ENCODE measurements around the gene SEPHS2.

SEPHS2 gene

GRCh38 chr16:30401768-30402425 lies 43.8 kb downstream of the SEPHS2 start:
- DNase-seq (ENCODE audit: low read depth, low spot score), result no peak
- no peak for TF ChIP-seq CTCF (IDR thresholded peaks at IDR 0.05; ENCODE audit: insufficient read depth, low read length, missing control alignments)
- ChIA-PET CTCF (interaction anchor here (1.6 kb wide), 1 partner anchor 9 kb away, joined by 3 read pairs; no protein-coding TSS in a partner anchor), POLR2A (no interaction called here)
- no peak overlapping the region for H3K4me3 ChIP-seq (ENCODE audit: low read depth, low read length)

GRCh38 chr16:30399435-30400186 lies 46.1 kb downstream of the SEPHS2 start:
- no peak for DNase-seq (ENCODE audit: low read depth, low spot score)
- no peak for TF ChIP-seq CTCF (IDR thresholded peaks at IDR 0.05; ENCODE audit: insufficient read depth, low read length, missing control alignments)
- peak overlapping the region; percentile 64 for H3K4me3 ChIP-seq (ENCODE audit: low read depth, low read length)
- POLR2A ChIA-PET, result interaction anchor here (0.7 kb wide), 1 partner anchor 29 kb away, joined by 4 read pairs; no protein-coding TSS in a partner anchor
- CTCF ChIA-PET, result interaction anchor here (0.6 to 4.4 kb wide), 3 partner anchors 10 to 45 kb away, joined by 3 to 40 read pairs (median 3); partner anchors contain the start of genes CD2BP2 and ZNF771

DNA sequence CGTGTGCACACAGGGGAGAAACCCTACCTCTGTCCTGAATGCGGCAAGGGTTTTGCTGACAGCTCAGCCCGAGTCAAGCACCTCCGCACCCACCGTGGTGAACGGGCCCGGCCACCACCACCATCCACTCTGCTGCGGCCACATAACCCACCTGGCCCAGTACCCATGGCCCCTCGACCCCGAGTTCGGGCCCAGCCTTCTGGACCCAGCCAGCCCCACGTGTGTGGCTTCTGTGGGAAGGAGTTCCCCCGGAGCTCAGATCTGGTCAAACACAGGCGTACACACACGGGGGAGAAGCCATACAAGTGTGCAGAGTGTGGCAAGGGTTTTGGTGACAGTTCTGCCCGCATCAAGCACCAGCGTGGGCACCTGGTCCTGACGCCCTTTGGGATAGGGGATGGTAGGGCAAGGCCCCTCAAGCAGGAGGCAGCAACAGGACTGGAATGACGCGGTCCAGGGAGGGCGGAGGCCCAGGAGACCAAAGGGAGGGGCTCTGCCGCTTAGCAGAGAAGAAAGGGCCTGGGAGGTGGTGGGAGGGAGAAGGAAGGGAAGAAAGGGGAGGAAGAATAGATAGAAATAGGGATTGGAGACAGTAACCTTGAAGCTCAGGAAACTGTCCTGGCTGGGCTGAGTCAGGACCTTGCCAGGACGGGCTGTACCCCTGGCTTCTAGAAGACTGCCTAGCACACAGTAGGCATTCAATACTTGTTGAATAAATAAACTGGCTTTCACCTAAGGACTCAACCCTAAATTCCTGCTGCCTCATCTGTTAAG lies 46.8 kb downstream of the SEPHS2 start:
- CTCF ChIA-PET, result interaction anchor here (0.9 to 4.4 kb wide), 4 partner anchors 8 to 44 kb away, joined by 3 to 40 read pairs (median 4); partner anchors contain the start of genes CD2BP2, DCTPP1 and ZNF771
- no peak for DNase-seq (ENCODE audit: low read depth, low spot score)
- no peak overlapping the region for H3K4me3 ChIP-seq (ENCODE audit: low read depth, low read length)
- POLR2A ChIA-PET, result no interaction called here
- no peak for TF ChIP-seq CTCF (IDR thresholded peaks at IDR 0.05; ENCODE audit: insufficient read depth, low read length, missing control alignments)

DNA sequence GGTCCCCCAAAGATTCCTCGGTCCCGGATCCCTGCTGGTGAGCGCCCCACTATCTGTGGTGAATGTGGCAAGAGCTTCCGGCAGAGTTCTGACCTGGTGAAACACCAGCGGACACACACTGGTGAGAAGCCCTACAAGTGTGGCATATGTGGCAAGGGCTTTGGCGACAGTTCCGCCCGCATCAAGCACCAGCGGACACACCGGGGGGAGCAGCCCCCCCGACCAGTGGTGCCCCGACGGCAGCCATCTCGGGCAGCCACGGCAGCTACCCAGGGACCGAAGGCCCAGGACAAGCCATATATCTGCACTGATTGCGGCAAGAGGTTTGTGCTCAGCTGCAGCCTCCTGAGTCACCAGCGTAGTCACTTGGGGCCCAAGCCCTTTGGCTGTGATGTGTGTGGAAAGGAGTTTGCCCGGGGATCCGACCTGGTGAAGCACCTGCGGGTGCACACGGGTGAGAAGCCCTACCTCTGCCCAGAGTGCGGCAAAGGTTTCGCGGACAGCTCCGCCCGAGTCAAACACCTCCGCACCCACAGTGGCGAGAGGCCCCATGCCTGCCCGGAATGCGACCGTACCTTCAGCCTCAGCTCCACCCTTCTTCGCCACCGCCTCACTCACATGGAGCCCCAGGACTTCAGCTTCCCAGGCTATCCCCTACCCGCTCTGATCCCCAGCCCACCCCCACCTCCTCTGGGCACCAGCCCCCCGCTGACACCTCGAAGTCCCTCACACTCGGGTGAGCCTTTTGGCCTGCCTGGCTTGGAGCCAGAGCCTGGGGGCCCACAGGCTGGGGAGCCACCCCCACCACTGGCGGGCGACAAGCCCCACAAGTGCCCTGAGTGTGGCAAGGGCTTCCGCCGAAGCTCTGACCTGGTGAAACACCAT lies 47.7 kb downstream of the SEPHS2 start:
- POLR2A ChIA-PET, result interaction anchor here (3.3 kb wide), 1 partner anchor 9 kb away, joined by 11 read pairs; the partner anchor contains the start of gene ZNF771
- H3K4me3 ChIP-seq (ENCODE audit: low read depth, low read length), result no peak overlapping the region

More for the DNA sequence above, 47.7 kb downstream of the SEPHS2 start:
- CTCF ChIA-PET, result interaction anchor here (1.0 to 4.4 kb wide), 3 partner anchors 9 to 32 kb away, joined by 3 to 40 read pairs (median 6); partner anchors contain the start of genes DCTPP1 and ZNF771
- no peak for DNase-seq (ENCODE audit: low read depth, low spot score)
- no peak for TF ChIP-seq CTCF (IDR thresholded peaks at IDR 0.05; ENCODE audit: insufficient read depth, low read length, missing control alignments)
